Gastrocnemius medialis (tissue), 4 donors: ENCODE results near the gene NOTCH1. TPM values are rescaled to one million over a fixed set of nuclear protein-coding genes. Genes with fewer than 3 reads are reported as not detected.
A peak's percentile ranks its signal among the peaks of the same experiment; 100 is the strongest.

Experiments
- ATAC-seq, 2 donors: fragments of 150-250 bp; one replicate each; pipeline ENCODE4 v1.9.1; 2016
- DNase-seq, 2 donors: peaks; one replicate each; pipeline ENCODE4 v3.0.0-alpha.2; 2019
- H3K27ac ChIP-seq, 4 donors: fragments of 200-600 bp; sonication (generic); 1 replicate in 1 of 4; 2 replicates in 3 of 4; pipeline ENCODE4 v1.5.1; 2016 to 2018; ENCODE audit warnings: mild to moderate bottlenecking in 2 of 4, moderate library complexity in 1 of 4
- H3K27me3 ChIP-seq, 3 donors: fragments of 200-600 bp; sonication (generic) in 2 of 3; 1 replicate in 1 of 3; 2 replicates in 2 of 3; pipeline versions ENCODE4 v1.5.1 to v1.6.0; 2016 to 2019; ENCODE audit warnings: mild to moderate bottlenecking in 1 of 3, moderate library complexity in 1 of 3
- H3K36me3 ChIP-seq, 2 donors: fragments of 200-600 bp; sonication (generic) in 1 of 2; one replicate each; pipeline ENCODE4 v1.5.1; 2017 to 2018
- H3K4me1 ChIP-seq, 2 donors: fragments of 200-600 bp; sonication (generic) in 1 of 2; one replicate each; pipeline ENCODE4 v1.5.1; 2016 to 2017; ENCODE audit warnings: mild to moderate bottlenecking in 2 of 2
- H3K4me3 ChIP-seq, 4 donors: fragments of 200-600 bp; sonication (generic) in 3 of 4; 1 replicate in 1 of 4; 2 replicates in 3 of 4; pipeline ENCODE4 v1.5.1; 2016 to 2019; ENCODE audit warnings: mild to moderate bottlenecking in 2 of 4
- H3K9me3 ChIP-seq, 3 donors: fragments of 200-600 bp; sonication (generic) in 2 of 3; 1 replicate in 1 of 3; 2 replicates in 2 of 3; pipeline ENCODE4 v1.5.1; 2016 to 2019
- POLR2A ChIP-seq, 2 donors: fragments of 450-650 bp; IDR thresholded peaks; one replicate each; pipeline ENCODE4 v1.6.1; 2017; ENCODE audit warnings: antibody characterized with exemption in 2 of 2, mild to moderate bottlenecking in 2 of 2, moderate library complexity in 2 of 2
- in situ Hi-C, 4 donors: fragments of 200-750 bp; cut with MboI; loops; one replicate each; pipeline versions ENCODE4 v1.15.0 to v1.8.0; 2017; ENCODE audit warnings: low sequenced_read_pairs in 4 of 4
- intact Hi-C: fragments of 100-400 bp; cut with DNase I; formaldehyde crosslinking; loops from one replicate; pipeline ENCODE4 v1.15.1; 2023; ENCODE audit warnings: low total_unique reads
- total RNA-seq, 4 donors: library from RNA; depleted of rRNA; stranded (reverse); fragments of >200 nt; gene quantifications; one replicate each; pipeline versions ENCODE4 v1.1.0 to v1.2.3, GENCODE V29; 2016
- TF ChIP-seq, protein P1 (sequence below), 5 experiments: fragments of 450-650 bp in 3 of 5; fragments of 200-600 bp in 2 of 5; sonication (generic) in 2 of 5; IDR thresholded peaks in 4 of 5; conservative IDR thresholded peaks in 1 of 5; 1 replicate in 4 of 5; 2 replicates in 1 of 5; pipeline ENCODE4 v1.5.1; 2016 to 2019; ENCODE audit warnings: antibody characterized with exemption in 5 of 5, mild to moderate bottlenecking in 3 of 5, moderate library complexity in 3 of 5

Gene NOTCH1
- total RNA-seq, 4 donors from 2014 or later = 6.3 to 15.4 (median 8.2) TPM

DNA sequence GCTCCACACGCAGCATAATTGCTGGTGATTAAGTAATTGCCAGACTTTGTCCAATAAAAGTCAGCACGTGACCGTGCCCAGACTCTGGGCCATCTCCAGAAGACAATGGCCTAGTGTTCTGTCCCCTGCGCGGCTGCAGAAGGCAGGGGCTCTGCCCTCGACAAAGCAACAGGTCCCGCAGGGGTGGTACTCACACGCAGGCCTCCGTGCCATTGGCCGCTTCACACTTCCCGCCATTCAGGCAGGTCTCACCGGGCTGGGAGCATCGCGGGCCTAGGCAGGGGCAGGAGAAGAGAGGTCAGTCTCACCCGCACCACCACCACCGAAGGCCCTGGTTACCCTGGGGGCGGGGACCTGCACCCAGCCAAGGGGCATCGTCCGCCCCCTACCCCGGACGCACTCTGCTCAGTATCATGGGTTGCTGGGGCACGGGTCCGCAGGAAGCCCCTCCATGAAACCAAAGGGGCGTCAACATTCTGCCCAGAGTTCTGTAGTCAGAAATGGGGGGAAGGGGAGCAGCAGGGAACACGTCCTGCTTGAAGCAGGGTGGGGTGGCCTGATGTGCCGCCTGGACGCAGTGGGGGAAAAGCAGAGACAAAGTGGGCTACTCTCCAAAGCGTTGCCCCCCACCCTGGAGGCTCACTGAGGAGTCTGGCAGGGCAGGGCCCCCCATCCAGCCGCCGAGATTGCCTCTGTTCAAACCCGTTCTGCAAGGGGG, 1.9 kb downstream of the NOTCH1 start:
- in situ Hi-C loops = no loop called here
- intact Hi-C loops = loop anchor here (2.0 kb wide), 1 partner anchor 61 kb away; the partner anchor contains the start of gene SEC16A
- DNase-seq (no peak), ATAC-seq (no peak)
- Histone ChIP-seq H3K27ac (peak overlapping the region; percentile 32 to 96 (median 89)), H3K27me3 (no peaks in the 10 kb centered on the region), H3K9me3 (no peaks in the 10 kb centered on the region), H3K4me3 (peak overlapping the region; percentile 66 to 88 (median 68)), H3K36me3 (no peaks in the 10 kb centered on the region), H3K4me1 (peaks cover 21 to 32% of the 10 kb centered on the region in 2 donors)
- TF ChIP-seq, protein P1, sequence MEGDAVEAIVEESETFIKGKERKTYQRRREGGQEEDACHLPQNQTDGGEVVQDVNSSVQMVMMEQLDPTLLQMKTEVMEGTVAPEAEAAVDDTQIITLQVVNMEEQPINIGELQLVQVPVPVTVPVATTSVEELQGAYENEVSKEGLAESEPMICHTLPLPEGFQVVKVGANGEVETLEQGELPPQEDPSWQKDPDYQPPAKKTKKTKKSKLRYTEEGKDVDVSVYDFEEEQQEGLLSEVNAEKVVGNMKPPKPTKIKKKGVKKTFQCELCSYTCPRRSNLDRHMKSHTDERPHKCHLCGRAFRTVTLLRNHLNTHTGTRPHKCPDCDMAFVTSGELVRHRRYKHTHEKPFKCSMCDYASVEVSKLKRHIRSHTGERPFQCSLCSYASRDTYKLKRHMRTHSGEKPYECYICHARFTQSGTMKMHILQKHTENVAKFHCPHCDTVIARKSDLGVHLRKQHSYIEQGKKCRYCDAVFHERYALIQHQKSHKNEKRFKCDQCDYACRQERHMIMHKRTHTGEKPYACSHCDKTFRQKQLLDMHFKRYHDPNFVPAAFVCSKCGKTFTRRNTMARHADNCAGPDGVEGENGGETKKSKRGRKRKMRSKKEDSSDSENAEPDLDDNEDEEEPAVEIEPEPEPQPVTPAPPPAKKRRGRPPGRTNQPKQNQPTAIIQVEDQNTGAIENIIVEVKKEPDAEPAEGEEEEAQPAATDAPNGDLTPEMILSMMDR (IDR thresholded peaks at IDR 0.05 in 4 of 5, conservative IDR thresholded peaks at IDR 0.05 in 1 of 5) = no peak
- TF ChIP-seq POLR2A (IDR thresholded peaks at IDR 0.05) = no peak

DNA sequence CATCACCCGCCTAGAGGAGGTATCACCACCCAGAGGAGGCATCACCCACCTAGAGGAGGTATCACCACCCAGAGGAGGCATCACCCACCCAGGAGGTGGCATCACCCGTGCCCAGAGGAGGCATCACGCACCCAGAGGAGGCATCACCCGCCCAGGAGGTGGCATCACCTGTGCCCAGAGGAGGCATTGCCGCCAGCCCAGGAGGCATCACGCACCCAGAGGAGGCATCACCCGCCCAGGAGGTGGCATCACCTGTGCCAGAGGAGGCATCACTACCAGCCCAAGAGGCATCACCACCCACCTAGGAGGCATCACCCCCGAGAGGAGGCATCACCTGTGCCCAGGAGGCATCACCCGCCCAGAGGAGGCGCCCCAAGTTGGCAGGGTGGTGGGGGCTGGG, 2.6 kb downstream of the NOTCH1 start:
- no peaks in the 10 kb centered on the region for H3K27me3 ChIP-seq
- H3K4me1 ChIP-seq = peaks cover 26 to 32% of the 10 kb centered on the region in 2 donors
- in situ Hi-C loops = no loop called here
- no peak for ATAC-seq
- intact Hi-C loops = no loop called here
- no peak for DNase-seq
- peak overlapping the region; percentile 15 to 96 (median 89) for H3K27ac ChIP-seq
- TF ChIP-seq POLR2A (IDR thresholded peaks at IDR 0.05) = no peak
- TF ChIP-seq, protein P1 (IDR thresholded peaks at IDR 0.05 in 4 of 5, conservative IDR thresholded peaks at IDR 0.05 in 1 of 5) = no peak
- H3K36me3 ChIP-seq = no peaks in the 10 kb centered on the region
- H3K9me3 ChIP-seq = no peaks in the 10 kb centered on the region
- H3K4me3 ChIP-seq = peak overlapping the region in 1 of 4 donors; percentile 67

DNA sequence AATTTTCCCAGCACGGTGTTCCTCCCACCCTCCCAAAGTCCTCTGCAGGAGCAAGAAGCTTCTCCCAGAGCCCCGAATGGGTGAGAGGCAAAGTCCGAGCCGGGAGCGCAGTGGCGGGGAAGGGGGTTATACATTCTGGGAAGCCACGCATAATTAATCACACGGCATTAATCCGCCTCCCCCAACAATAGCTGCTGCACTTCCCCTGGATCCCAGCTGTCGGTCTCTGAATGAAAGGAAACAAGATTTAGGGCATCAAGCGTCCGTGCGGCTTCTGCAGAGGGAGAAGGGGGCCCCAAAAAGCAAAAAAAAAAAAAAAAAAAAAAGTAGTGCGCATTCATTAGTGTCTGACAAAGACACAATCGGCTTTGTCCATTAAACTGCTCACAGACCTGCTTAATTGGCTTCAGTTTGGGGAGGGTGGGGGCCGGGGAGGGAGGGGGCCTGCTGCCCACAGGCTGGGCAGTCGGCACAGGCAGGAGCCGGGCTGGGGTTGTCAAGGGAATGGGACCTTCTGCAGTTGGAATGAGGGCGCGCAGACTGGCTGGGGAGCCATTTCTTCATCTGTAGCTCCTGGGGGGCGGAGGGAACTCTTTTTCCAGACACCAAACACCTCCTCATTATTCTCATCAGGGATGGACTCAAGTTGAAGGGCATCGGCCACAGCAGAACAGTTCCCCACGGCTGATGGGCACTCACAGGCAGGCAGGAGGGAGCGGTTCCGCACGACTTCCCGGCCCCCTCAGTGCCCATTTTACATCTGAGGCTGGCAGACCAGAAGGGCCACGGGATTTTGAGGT, 3.4 kb downstream of the NOTCH1 start:
- Histone ChIP-seq H3K4me3 (no peak overlapping the region), H3K27me3 (no peaks in the 10 kb centered on the region), H3K4me1 (peaks cover 25 to 32% of the 10 kb centered on the region in 2 donors), H3K27ac (peak overlapping the region; percentile 33 to 96 (median 89)), H3K36me3 (no peaks in the 10 kb centered on the region), H3K9me3 (no peaks in the 10 kb centered on the region)
- in situ Hi-C loops (no loop called here), intact Hi-C loops (no loop called here)
- ATAC-seq (no peak), DNase-seq (no peak)
- TF ChIP-seq POLR2A (IDR thresholded peaks at IDR 0.05) = no peak
- TF ChIP-seq, protein P1 (IDR thresholded peaks at IDR 0.05 in 4 of 5, conservative IDR thresholded peaks at IDR 0.05 in 1 of 5) = no peak

DNA sequence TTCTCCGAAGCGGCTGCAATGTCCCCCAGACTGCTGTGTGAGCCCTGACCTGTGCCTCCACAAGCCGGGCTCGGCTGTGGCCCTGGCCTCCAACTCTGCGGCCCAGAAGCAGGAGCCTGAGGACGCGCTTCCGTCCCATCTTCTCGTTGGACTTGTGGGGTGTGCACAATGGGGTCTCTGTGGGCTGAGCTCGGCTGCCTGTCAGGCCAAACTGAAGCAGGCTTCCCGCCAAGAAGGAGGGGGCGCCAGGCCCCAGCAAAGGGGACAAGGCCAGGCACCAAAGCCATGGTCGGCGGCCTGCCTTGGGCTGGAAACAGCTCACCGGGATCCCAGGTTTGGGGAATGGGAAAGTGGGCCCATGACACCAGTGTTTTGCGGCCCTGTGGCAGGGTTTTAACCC, 4.1 kb downstream of the NOTCH1 start:
- no peak overlapping the region for H3K4me3 ChIP-seq
- no peaks in the 10 kb centered on the region for H3K36me3 ChIP-seq
- no peak for DNase-seq
- intact Hi-C loops (no loop called here), in situ Hi-C loops (no loop called here)
- H3K4me1 ChIP-seq = peaks cover 17 to 26% of the 10 kb centered on the region in 2 donors
- no peaks in the 10 kb centered on the region for H3K27me3 ChIP-seq
- peak overlapping the region; percentile 33 to 96 (median 86) for H3K27ac ChIP-seq
- ATAC-seq = no peak
- no peaks in the 10 kb centered on the region for H3K9me3 ChIP-seq
- TF ChIP-seq, protein P1 (IDR thresholded peaks at IDR 0.05 in 4 of 5, conservative IDR thresholded peaks at IDR 0.05 in 1 of 5) = no peak
- no peak for TF ChIP-seq POLR2A (IDR thresholded peaks at IDR 0.05)
